Right lobe of liver (tissue), 4 donors: ENCODE data around the gene RB1.

Experiments used
- POLR2A ChIP-seq: fragments of 450-650 bp; IDR thresholded peaks from one replicate; pipeline ENCODE4 v1.6.1; 2017; ENCODE audit warnings: antibody characterized with exemption, mild to moderate bottlenecking
- TF ChIP-seq, protein P1 (sequence below), 4 donors: fragments of 200-600 bp in 3 of 4; fragments of 450-650 bp in 1 of 4; IDR thresholded peaks; one replicate each; pipeline versions ENCODE4 v1.5.1 to v1.8.0; 2016 to 2022; ENCODE audit warnings: antibody characterized with exemption in 4 of 4, mild to moderate bottlenecking in 2 of 4
- donor health status: DM: no; HTN: no; CAD: no.
- donor health status: DM: no; HTN: no; CAD: no.
- donor health status: DM: no; HTN: yes; CAD: no.

DNA sequence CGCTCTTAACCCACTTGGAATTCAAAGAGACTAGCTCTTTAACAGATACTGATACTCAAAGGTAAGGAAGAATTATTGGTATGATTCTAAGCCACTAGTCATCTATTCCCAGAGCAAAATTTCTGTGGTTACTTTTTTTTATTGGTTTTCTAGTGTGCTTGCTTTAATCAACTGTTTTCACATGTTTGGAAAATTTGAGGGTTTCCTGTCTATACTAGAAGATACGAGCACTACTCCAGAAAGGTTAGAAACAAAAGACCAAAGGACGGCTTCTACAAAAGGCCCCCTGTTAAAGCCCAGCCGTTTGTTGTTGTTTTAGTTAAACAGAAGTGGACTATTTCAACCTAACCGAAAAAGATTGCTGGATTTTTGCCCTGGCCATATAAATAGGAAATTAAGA, 127.9 kb downstream of the RB1 start:
- TF ChIP-seq, protein P1, sequence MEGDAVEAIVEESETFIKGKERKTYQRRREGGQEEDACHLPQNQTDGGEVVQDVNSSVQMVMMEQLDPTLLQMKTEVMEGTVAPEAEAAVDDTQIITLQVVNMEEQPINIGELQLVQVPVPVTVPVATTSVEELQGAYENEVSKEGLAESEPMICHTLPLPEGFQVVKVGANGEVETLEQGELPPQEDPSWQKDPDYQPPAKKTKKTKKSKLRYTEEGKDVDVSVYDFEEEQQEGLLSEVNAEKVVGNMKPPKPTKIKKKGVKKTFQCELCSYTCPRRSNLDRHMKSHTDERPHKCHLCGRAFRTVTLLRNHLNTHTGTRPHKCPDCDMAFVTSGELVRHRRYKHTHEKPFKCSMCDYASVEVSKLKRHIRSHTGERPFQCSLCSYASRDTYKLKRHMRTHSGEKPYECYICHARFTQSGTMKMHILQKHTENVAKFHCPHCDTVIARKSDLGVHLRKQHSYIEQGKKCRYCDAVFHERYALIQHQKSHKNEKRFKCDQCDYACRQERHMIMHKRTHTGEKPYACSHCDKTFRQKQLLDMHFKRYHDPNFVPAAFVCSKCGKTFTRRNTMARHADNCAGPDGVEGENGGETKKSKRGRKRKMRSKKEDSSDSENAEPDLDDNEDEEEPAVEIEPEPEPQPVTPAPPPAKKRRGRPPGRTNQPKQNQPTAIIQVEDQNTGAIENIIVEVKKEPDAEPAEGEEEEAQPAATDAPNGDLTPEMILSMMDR (IDR thresholded peaks at IDR 0.05) = no peak
- TF ChIP-seq POLR2A = no peak
